GM12873 (cell line): ENCODE data around the gene PPARA.

Experiments
- CTCF ChIP-seq: IDR thresholded peaks from 2 replicates; pipeline ENCODE4 v1.5.1; 2012; ENCODE audit warnings: low read depth, mild to moderate bottlenecking, moderate library complexity, low read length, control low read depth; ENCODE audit not compliant: insufficient read depth; ENCODE audit errors: missing control alignments

The PPARA gene

GRCh38 chr22:46202897-46203600, 52.7 kb downstream of the PPARA start:
- TF ChIP-seq CTCF = no peak

GRCh38 chr22:46203601-46203980, 53.3 kb downstream of the PPARA start:
- TF ChIP-seq CTCF = no peak

- no peak for TF ChIP-seq CTCF
Observed at GRCh38 chr22:46209262-46209661, 58.9 kb downstream of the PPARA start.

GRCh38 chr22:46212195-46212594, 61.9 kb downstream of the PPARA start:
- no peak for TF ChIP-seq CTCF

DNA sequence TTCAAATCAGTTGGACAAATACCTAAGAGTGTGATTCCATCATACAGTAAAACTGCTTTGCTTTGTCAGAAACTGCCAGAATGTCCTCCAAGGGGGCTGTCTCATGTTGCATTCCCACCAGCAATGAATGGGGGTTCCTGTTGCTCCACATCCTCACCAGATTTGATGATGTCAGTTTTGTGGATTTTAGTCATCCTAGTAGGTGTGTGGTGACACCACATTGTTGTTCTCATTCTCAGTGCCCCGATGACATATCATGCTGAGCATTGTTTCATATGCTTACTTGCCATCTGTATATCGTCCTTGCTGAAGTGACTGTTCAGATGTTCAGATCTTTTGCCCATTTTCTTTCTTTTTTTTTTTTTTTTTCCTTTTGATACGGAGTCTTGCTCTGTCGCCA, 62.7 kb downstream of the PPARA start:
- no peak for TF ChIP-seq CTCF

GRCh38 chr22:46214149-46214548, 63.8 kb downstream of the PPARA start:
- TF ChIP-seq CTCF = no peak

GRCh38 chr22:46214616-46215015, 64.3 kb downstream of the PPARA start:
- TF ChIP-seq CTCF = no peak
